GM12872 (cell line): ENCODE data around the gene OR13H1.

ENCODE experiments used
- CTCF ChIP-seq: IDR thresholded peaks from 3 replicates; pipeline ENCODE4 v1.5.1; 2011; ENCODE audit warnings: low read depth, mild to moderate bottlenecking, low read length, moderate library complexity; ENCODE audit not compliant: insufficient read depth

Gene OR13H1

GRCh38 chrX:131565909-131566308 is 22.0 kb downstream of the OR13H1 start:
- TF ChIP-seq CTCF = no peak

- TF ChIP-seq CTCF = no peak
These were observed 27.5 kb downstream of the OR13H1 start for GRCh38 chrX:131571348-131571747.

GRCh38 chrX:131572372-131573014 is 28.6 kb downstream of the OR13H1 start:
- TF ChIP-seq CTCF = no peak

- TF ChIP-seq CTCF = no peak
These were observed 33.5 kb downstream of the OR13H1 start for GRCh38 chrX:131577413-131577812.

GRCh38 chrX:131577999-131578734 is 34.3 kb downstream of the OR13H1 start:
- TF ChIP-seq CTCF = no peak

- TF ChIP-seq CTCF = no peak
These were observed 45.1 kb downstream of the OR13H1 start for GRCh38 chrX:131588995-131589394.
